Measurements from ENCODE around the gene CD200R1L.
A peak's percentile ranks its signal among the peaks of the same experiment; 100 is the strongest.

The CD200R1L gene

GRCh38 chr3:112818289-112818688, 28.4 kb downstream of the CD200R1L start:
- DNase-seq (ENCODE audit: low spot score), result peak; percentile 42

GRCh38 chr3:112817797-112818196, 28.9 kb downstream of the CD200R1L start:
- DNase-seq (ENCODE audit: low spot score), result no peak

GRCh38 chr3:112817271-112817670, 29.4 kb downstream of the CD200R1L start:
- no peak for DNase-seq (ENCODE audit: low spot score)

GRCh38 chr3:112815981-112816380, 30.7 kb downstream of the CD200R1L start:
- DNase-seq (ENCODE audit: low spot score), result no peak

GRCh38 chr3:112814266-112814665, 32.4 kb downstream of the CD200R1L start:
- peak; percentile 56 for DNase-seq (ENCODE audit: low spot score)

- DNase-seq (ENCODE audit: low spot score), result peak; percentile 29
Observed at GRCh38 chr3:112813723-112814171, 32.9 kb downstream of the CD200R1L start.

- no peak for DNase-seq (ENCODE audit: low spot score)
Observed at GRCh38 chr3:112813016-112813415, 33.6 kb downstream of the CD200R1L start.

- DNase-seq (ENCODE audit: low spot score), result no peak
Observed at GRCh38 chr3:112811917-112812660, 34.6 kb downstream of the CD200R1L start.

- DNase-seq (ENCODE audit: low spot score), result peak; percentile 68
Observed at GRCh38 chr3:112811131-112811884, 35.4 kb downstream of the CD200R1L start.

- no peak for DNase-seq (ENCODE audit: low spot score)
Observed at GRCh38 chr3:112810561-112810960, 36.1 kb downstream of the CD200R1L start.

- no peak for DNase-seq (ENCODE audit: low spot score)
Observed at GRCh38 chr3:112808136-112808535, 38.5 kb downstream of the CD200R1L start.

- no peak for DNase-seq (ENCODE audit: low spot score)
Observed at GRCh38 chr3:112807685-112808084, 39.0 kb downstream of the CD200R1L start.

GRCh38 chr3:112806903-112807302, 39.8 kb downstream of the CD200R1L start:
- no peak for DNase-seq (ENCODE audit: low spot score)

- no peak for DNase-seq (ENCODE audit: low spot score)
Observed at GRCh38 chr3:112805126-112805525, 41.5 kb downstream of the CD200R1L start.

GRCh38 chr3:112804021-112804420, 42.6 kb downstream of the CD200R1L start:
- no peak for DNase-seq (ENCODE audit: low spot score)

GRCh38 chr3:112803467-112803866, 43.2 kb downstream of the CD200R1L start:
- no peak for DNase-seq (ENCODE audit: low spot score)

- no peak for DNase-seq (ENCODE audit: low spot score)
Observed at GRCh38 chr3:112802338-112802737, 44.3 kb downstream of the CD200R1L start.

- DNase-seq (ENCODE audit: low spot score), result no peak
Observed at GRCh38 chr3:112799946-112800345, 46.7 kb downstream of the CD200R1L start.

- DNase-seq (ENCODE audit: low spot score), result no peak
Observed at GRCh38 chr3:112794622-112795172, 52.0 kb downstream of the CD200R1L start.

GRCh38 chr3:112793326-112794081, 53.2 kb downstream of the CD200R1L start:
- DNase-seq (ENCODE audit: low spot score), result no peak

GRCh38 chr3:112791736-112792135, 54.9 kb downstream of the CD200R1L start:
- DNase-seq (ENCODE audit: low spot score), result no peak

GRCh38 chr3:112789787-112790186, 56.9 kb downstream of the CD200R1L start:
- no peak for DNase-seq (ENCODE audit: low spot score)
